ENCODE results near the gene MYBPC1. TPM values are rescaled to one million over a fixed set of nuclear protein-coding genes. Genes with fewer than 3 reads are reported as not detected.
"Not testable (repeated sequence)": the region's sequence is repeated elsewhere in the genome, so short reads cannot be mapped to it uniquely, and the experiment has no call there.

The MYBPC1 gene
- total RNA-seq, 3 donors from 2014 or later = 9.3 to 12.6 (median 10.0) TPM

DNA sequence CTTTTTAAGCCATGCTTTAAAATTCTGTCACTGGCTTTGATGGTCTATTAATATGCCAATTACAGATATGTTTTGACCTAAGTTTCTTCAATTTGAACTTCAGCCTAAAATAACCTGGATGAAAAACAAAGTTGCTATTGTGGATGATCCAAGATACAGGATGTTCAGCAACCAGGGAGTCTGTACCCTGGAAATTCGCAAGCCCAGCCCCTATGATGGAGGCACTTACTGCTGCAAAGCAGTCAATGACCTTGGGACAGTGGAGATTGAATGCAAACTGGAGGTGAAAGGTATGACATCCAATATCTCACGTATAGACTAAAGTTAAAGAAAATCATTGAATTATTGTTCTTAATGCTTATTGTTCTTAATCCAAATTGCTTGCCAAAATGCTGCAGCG lies 85.5 kb downstream of the MYBPC1 start:
- Histone ChIP-seq H3K36me3 (ENCODE audit: low read depth) (no peaks in the 10 kb centered on the region), H3K9me3 (no peaks in the 10 kb centered on the region), H3K4me3 (no peak overlapping the region), H3K4me1 (ENCODE audit: low read depth) (peaks cover 11% of the 10 kb centered on the region)
- ATAC-seq (no peak), DNase-seq (no peak)
- TF ChIP-seq CTCF (IDR thresholded peaks at IDR 0.05) = no peak
- intact Hi-C loops (cut with DNase I, micrococcal nuclease) = no loop called here

DNA sequence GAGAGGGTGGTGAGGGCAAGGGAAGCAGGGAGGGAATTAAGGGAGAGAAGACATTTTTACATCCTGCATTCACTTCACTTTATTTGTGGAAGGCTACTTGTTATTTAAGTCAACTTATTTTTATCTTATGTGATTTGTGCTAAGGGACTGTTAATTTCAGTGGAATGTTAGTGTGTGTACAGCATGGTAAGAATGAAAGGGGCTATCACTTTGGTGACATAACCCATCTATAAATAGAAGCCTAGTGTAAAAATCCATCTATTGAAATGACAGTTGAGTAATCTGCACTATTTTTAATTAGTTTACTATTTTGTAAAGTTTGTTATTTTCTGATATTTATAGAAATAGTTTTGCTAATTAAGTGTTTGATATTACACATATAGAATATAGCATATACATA lies 85.9 kb downstream of the MYBPC1 start:
- no peak for TF ChIP-seq CTCF (IDR thresholded peaks at IDR 0.05)
- no peak for DNase-seq
- no peak for ATAC-seq
- Histone ChIP-seq H3K9me3 (no peaks in the 10 kb centered on the region), H3K36me3 (ENCODE audit: low read depth) (no peaks in the 10 kb centered on the region), H3K4me3 (no peak overlapping the region), H3K4me1 (ENCODE audit: low read depth) (peaks cover 11% of the 10 kb centered on the region)
- intact Hi-C loops (cut with DNase I, micrococcal nuclease) = no loop called here

GRCh38 chr12:101681627-101682026 lies 86.9 kb downstream of the MYBPC1 start:
- H3K9me3 ChIP-seq; DNase-seq; intact Hi-C loops (cut with DNase I, micrococcal nuclease); H3K4me1 ChIP-seq (ENCODE audit: low read depth); ATAC-seq; H3K36me3 ChIP-seq (ENCODE audit: low read depth); H3K4me3 ChIP-seq: not testable (repeated sequence)

DNA sequence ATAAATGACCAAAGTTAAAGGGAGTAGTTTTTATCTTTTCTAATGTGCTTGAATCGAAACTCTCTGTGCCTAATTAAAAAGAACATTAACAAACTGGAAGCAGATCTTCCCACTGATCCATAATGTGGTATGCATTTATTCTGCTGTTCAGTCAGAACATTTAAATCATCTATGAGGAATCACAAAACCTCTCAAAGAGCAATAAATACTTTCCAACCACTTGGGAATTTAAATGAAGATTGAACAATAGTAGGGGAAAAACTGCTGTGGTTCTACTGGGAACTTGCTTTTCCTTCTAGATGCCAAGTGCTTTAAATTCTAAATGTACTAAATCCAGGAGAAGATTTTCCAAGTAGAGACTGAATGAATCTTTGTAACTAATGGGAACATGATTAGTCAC lies 90.3 kb downstream of the MYBPC1 start:
- Histone ChIP-seq H3K4me3 (no peak overlapping the region), H3K4me1 (ENCODE audit: low read depth) (no peaks in the 10 kb centered on the region), H3K9me3 (no peaks in the 10 kb centered on the region), H3K36me3 (ENCODE audit: low read depth) (no peaks in the 10 kb centered on the region)
- DNase-seq (no peak), ATAC-seq (no peak)
- no peak for TF ChIP-seq CTCF (IDR thresholded peaks at IDR 0.05)
- intact Hi-C loops (cut with DNase I, micrococcal nuclease) = no loop called here

- intact Hi-C loops (cut with DNase I, micrococcal nuclease) = no loop called here
- H3K4me1 ChIP-seq (ENCODE audit: low read depth) = no peaks in the 10 kb centered on the region
- TF ChIP-seq CTCF (IDR thresholded peaks at IDR 0.05) = no peak
- H3K9me3 ChIP-seq = no peaks in the 10 kb centered on the region
- no peak for ATAC-seq
- no peak overlapping the region for H3K4me3 ChIP-seq
- no peaks in the 10 kb centered on the region for H3K36me3 ChIP-seq (ENCODE audit: low read depth)
- no peak for DNase-seq
Observed at GRCh38 chr12:101686176-101686575, 91.4 kb downstream of the MYBPC1 start.

- ATAC-seq (peak; percentile 91), DNase-seq (no peak)
- intact Hi-C loops (cut with DNase I, micrococcal nuclease) = no loop called here
- no peak for TF ChIP-seq CTCF (IDR thresholded peaks at IDR 0.05)
- Histone ChIP-seq H3K36me3 (ENCODE audit: low read depth) (no peaks in the 10 kb centered on the region), H3K4me3 (no peak overlapping the region), H3K4me1 (ENCODE audit: low read depth) (peaks cover 13% of the 10 kb centered on the region), H3K9me3 (no peaks in the 10 kb centered on the region)
Observed at GRCh38 chr12:101690544-101691098, 95.8 kb downstream of the MYBPC1 start.
